ENCODE results near the gene TET3.

TET3 gene

GRCh38 chr2:74001121-74001520 lies 16.4 kb downstream of the TET3 start:
- H3K4me3 Mint-ChIP-seq, result peak overlapping the region; percentile 74
- peak overlapping the region; percentile 72 for H3K27ac Mint-ChIP-seq
- H3K9me3 Mint-ChIP-seq, result no peaks in the 10 kb centered on the region
- H3K36me3 Mint-ChIP-seq (ENCODE audit: low read depth), result peaks cover 3% of the 10 kb centered on the region
- H3K4me1 Mint-ChIP-seq, result peaks cover 81% of the 10 kb centered on the region
- H3K27me3 Mint-ChIP-seq, result no peaks in the 10 kb centered on the region
- ATAC-seq, result peak; percentile 25
- no peak for DNase-seq

- Mint-ChIP-seq H3K9me3 (no peaks in the 10 kb centered on the region), H3K27ac (peak overlapping the region; percentile 72), H3K36me3 (ENCODE audit: low read depth) (peaks cover 4% of the 10 kb centered on the region), H3K4me1 (peaks cover 84% of the 10 kb centered on the region), H3K27me3 (no peaks in the 10 kb centered on the region), H3K4me3 (peak overlapping the region; percentile 74)
- DNase-seq (no peak), ATAC-seq (peak; percentile 53)
Observed at GRCh38 chr2:74001781-74002504, 17.2 kb downstream of the TET3 start.

- H3K36me3 Mint-ChIP-seq (ENCODE audit: low read depth), result peaks cover 6% of the 10 kb centered on the region
- peak overlapping the region; percentile 27 for H3K27ac Mint-ChIP-seq
- peaks cover 78% of the 10 kb centered on the region for H3K4me1 Mint-ChIP-seq
- ATAC-seq (peak; percentile 79), DNase-seq (peak; percentile 83)
- no peaks in the 10 kb centered on the region for H3K9me3 Mint-ChIP-seq
- no peaks in the 10 kb centered on the region for H3K27me3 Mint-ChIP-seq
- peak overlapping the region; percentile 79 for H3K4me3 Mint-ChIP-seq
Observed at GRCh38 chr2:74002505-74003421, 18.1 kb downstream of the TET3 start.

GRCh38 chr2:74003494-74004211 lies 18.9 kb downstream of the TET3 start:
- Mint-ChIP-seq H3K4me3 (peak overlapping the region; percentile 79), H3K27ac (peak overlapping the region; percentile 22), H3K36me3 (ENCODE audit: low read depth) (peaks cover 6% of the 10 kb centered on the region), H3K27me3 (no peaks in the 10 kb centered on the region), H3K4me1 (peaks cover 70% of the 10 kb centered on the region), H3K9me3 (no peaks in the 10 kb centered on the region)
- DNase-seq (no peak), ATAC-seq (no peak)

DNA sequence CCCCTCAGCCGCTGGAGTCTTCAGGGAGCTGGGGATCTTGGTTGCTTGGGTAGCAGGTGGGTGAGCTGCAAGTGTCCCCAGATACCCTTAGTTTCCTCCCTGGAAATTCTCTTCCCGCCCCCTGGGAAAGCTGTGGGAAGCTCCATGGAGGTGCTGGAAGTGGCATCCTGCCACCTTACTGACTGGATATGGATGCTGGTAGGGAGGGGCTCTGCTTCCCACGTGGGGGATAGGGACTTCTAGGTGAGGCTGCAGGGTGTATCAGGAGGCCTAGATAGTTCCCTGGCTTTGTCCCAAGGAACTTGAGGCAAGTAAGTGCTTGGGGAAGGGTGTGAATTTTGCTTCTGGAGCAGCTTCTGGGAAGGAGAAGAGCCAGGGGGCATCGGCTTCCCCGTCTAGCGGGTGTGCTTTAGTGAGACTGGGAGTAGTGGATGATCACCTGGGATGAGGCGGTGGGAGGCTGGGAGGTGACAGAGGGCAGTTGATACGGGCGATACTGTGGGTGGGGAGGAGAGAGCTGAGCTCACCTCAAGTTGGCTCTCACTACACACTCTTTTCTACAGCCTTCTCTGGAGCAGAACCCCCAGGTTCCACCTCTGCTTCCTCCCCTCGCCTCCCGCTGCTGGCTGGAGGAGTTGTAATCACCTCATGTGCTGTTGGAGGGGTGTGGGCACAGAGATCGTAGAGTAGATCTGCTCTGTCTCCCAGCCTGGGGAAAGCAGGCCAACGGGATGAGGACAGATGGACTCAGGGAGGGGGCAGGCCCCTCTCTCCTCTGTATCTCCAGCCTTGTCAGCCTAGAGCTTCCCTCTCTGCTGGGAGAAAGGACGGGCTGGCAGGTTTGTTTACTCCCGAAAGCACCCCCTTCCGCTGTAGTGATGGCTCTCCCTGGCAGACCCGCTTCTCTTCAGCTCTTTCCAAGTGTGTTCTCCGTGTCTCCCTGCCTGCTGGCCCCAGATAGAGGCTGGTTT lies 19.8 kb downstream of the TET3 start:
- no peak for ATAC-seq
- no peak for DNase-seq
- Mint-ChIP-seq H3K4me1 (peaks cover 62% of the 10 kb centered on the region), H3K27me3 (no peaks in the 10 kb centered on the region), H3K27ac (no peak overlapping the region), H3K4me3 (no peak overlapping the region), H3K9me3 (no peaks in the 10 kb centered on the region), H3K36me3 (ENCODE audit: low read depth) (peaks cover 7% of the 10 kb centered on the region)

DNA sequence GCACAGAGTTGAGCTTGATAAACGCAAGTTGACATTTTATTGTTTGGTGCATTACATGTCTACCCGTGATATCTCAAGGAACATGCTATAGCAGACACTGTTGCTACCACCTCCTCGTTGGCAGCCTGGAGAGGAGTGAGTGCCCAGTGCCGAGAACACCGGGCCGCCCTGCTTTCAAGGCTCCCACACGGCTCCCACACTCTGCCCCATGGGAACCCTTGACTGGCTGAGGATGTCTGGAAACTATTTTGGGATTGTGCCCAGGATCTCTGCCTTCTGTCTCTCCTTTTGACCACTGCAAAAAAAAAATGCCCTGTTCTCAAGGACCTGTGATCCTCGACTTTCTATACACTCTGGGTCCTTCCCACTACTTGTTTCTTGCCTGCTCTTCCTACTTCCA lies 21.1 kb downstream of the TET3 start:
- H3K36me3 Mint-ChIP-seq (ENCODE audit: low read depth), result peaks cover 8% of the 10 kb centered on the region
- DNase-seq, result no peak
- no peaks in the 10 kb centered on the region for H3K9me3 Mint-ChIP-seq
- no peaks in the 10 kb centered on the region for H3K27me3 Mint-ChIP-seq
- H3K4me3 Mint-ChIP-seq, result no peak overlapping the region
- H3K27ac Mint-ChIP-seq, result no peak overlapping the region
- ATAC-seq, result no peak
- H3K4me1 Mint-ChIP-seq, result peaks cover 56% of the 10 kb centered on the region

- ATAC-seq (no peak), DNase-seq (no peak)
- H3K36me3 Mint-ChIP-seq (ENCODE audit: low read depth), result peaks cover 8% of the 10 kb centered on the region
- H3K4me3 Mint-ChIP-seq, result no peak overlapping the region
- H3K27ac Mint-ChIP-seq, result no peak overlapping the region
- H3K4me1 Mint-ChIP-seq, result peaks cover 51% of the 10 kb centered on the region
- H3K27me3 Mint-ChIP-seq, result no peaks in the 10 kb centered on the region
- no peaks in the 10 kb centered on the region for H3K9me3 Mint-ChIP-seq
Observed at GRCh38 chr2:74006459-74006858, 21.7 kb downstream of the TET3 start.

GRCh38 chr2:74007121-74007520 lies 22.4 kb downstream of the TET3 start:
- no peak for DNase-seq
- no peak for ATAC-seq
- Mint-ChIP-seq H3K4me1 (peaks cover 44% of the 10 kb centered on the region), H3K36me3 (ENCODE audit: low read depth) (peaks cover 9% of the 10 kb centered on the region), H3K27ac (no peak overlapping the region), H3K9me3 (no peaks in the 10 kb centered on the region), H3K4me3 (no peak overlapping the region), H3K27me3 (no peaks in the 10 kb centered on the region)

DNA sequence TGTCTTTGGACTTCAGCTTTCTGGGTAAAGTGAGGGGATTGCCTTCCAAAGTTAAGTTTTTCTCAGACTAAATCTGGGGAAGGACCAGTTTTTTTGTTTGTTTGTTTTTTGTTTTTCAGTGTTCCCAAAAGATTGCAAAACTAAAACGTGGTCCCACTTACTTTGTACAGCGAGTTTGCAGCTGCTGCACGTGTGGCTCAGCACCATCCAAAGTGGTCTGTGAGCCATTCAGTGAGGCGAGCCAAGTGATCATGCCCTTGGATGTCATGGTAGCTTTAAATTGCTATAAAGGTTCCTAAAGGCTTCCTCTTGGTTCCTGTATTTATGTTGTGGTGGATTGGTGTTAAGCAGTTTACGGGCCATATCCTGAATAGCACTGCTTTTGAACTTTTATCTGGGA lies 23.0 kb downstream of the TET3 start:
- no peak overlapping the region for H3K27ac Mint-ChIP-seq

GRCh38 chr2:74008761-74009395 lies 24.2 kb downstream of the TET3 start:
- no peak overlapping the region for H3K4me3 Mint-ChIP-seq
- DNase-seq (no peak), ATAC-seq (no peak)
- no peak overlapping the region for H3K27ac Mint-ChIP-seq
- peaks cover 34% of the 10 kb centered on the region for H3K4me1 Mint-ChIP-seq
- H3K9me3 Mint-ChIP-seq, result no peaks in the 10 kb centered on the region
- peaks cover 10% of the 10 kb centered on the region for H3K36me3 Mint-ChIP-seq (ENCODE audit: low read depth)
- no peaks in the 10 kb centered on the region for H3K27me3 Mint-ChIP-seq

More for the DNA sequence above, 23.0 kb downstream of the TET3 start:
- ATAC-seq, result no peak
- H3K9me3 Mint-ChIP-seq, result no peaks in the 10 kb centered on the region
- H3K4me3 Mint-ChIP-seq, result no peak overlapping the region
- no peak for DNase-seq
- no peaks in the 10 kb centered on the region for H3K27me3 Mint-ChIP-seq
- H3K4me1 Mint-ChIP-seq, result peaks cover 44% of the 10 kb centered on the region
- peaks cover 10% of the 10 kb centered on the region for H3K36me3 Mint-ChIP-seq (ENCODE audit: low read depth)

GRCh38 chr2:74009577-74009976 lies 24.9 kb downstream of the TET3 start:
- no peak for ATAC-seq
- Mint-ChIP-seq H3K4me3 (no peak overlapping the region), H3K9me3 (no peaks in the 10 kb centered on the region), H3K27ac (no peak overlapping the region), H3K4me1 (peaks cover 27% of the 10 kb centered on the region), H3K36me3 (ENCODE audit: low read depth) (peaks cover 10% of the 10 kb centered on the region), H3K27me3 (no peaks in the 10 kb centered on the region)
- DNase-seq, result no peak

DNA sequence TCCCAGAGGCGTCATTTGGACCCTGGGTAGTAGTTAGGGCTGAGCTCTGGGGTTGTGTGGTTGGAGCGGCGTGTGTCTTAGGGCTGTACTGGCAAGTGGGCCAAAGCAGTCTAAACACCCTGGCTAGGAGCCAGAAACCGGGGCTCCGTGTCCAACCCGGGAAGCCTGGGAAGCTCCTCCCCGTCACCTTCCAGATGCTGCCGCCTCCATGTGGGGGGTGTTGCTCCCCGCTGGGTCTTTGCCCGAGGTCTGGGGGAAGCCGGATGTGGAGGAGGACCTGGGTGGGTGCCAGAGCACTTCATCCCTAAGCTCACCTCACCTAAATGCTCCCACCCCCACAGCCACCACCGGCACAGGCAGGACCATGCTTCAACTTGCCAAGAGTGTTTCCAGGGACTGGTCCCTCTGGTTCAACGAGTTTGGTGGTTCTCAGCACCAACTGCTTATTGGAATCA lies 25.4 kb downstream of the TET3 start:
- no peak for ATAC-seq
- H3K36me3 Mint-ChIP-seq (ENCODE audit: low read depth), result peaks cover 10% of the 10 kb centered on the region
- H3K4me3 Mint-ChIP-seq, result no peak overlapping the region
- H3K4me1 Mint-ChIP-seq, result peaks cover 24% of the 10 kb centered on the region
- no peak for DNase-seq
- H3K9me3 Mint-ChIP-seq, result no peaks in the 10 kb centered on the region
- H3K27me3 Mint-ChIP-seq, result no peaks in the 10 kb centered on the region
- H3K27ac Mint-ChIP-seq, result no peak overlapping the region

DNA sequence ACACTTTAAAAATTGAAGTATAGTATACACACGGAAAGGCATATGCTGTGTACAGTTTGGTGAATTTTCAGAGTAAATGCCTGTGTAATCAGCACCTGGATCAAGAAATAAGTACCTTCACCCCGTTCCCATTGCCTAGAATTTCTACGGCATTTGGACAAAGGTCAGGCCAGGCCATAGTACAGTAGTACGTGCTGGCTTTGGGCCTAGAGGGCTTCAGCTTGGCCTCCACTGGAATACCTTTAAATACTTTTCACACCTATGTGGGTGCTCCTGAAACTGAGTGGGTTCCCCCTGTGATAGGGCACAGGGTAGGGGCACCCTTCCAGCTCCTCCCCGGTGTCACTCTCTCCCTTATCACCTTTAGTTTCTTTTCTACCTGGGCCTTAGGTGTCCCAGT lies 26.5 kb downstream of the TET3 start:
- no peaks in the 10 kb centered on the region for H3K9me3 Mint-ChIP-seq
- no peak overlapping the region for H3K27ac Mint-ChIP-seq
- H3K4me3 Mint-ChIP-seq, result no peak overlapping the region
- peaks cover 6% of the 10 kb centered on the region for H3K36me3 Mint-ChIP-seq (ENCODE audit: low read depth)
- DNase-seq (no peak), ATAC-seq (no peak)
- peaks cover 17% of the 10 kb centered on the region for H3K4me1 Mint-ChIP-seq
- no peaks in the 10 kb centered on the region for H3K27me3 Mint-ChIP-seq

Measured in activated naive CD8-positive, alpha-beta T cell treated with anti-CD3 and anti-CD28 coated beads, Interleukin-2, amount 50 U/mL, for 24 hours (primary cell).